A549 treated with Mapracorat at 1 μM for 4 hours (cell line): Measurements from ENCODE around the gene MISP. TPM values are rescaled to one million over a fixed set of nuclear protein-coding genes. Genes with fewer than 3 reads are reported as not detected.

ENCODE experiments used
- total RNA-seq: library from RNA; stranded (reverse); fragments of 200-300 nt; extraction: Qiagen RNA extraction; gene quantifications from 5 replicates; pipeline ENCODE4 v1.2.3, GENCODE V29; 2022

MISP gene
- total RNA-seq, result 66.4 to 87.9 TPM (median 83.2 TPM) in 5 replicates

DNA sequence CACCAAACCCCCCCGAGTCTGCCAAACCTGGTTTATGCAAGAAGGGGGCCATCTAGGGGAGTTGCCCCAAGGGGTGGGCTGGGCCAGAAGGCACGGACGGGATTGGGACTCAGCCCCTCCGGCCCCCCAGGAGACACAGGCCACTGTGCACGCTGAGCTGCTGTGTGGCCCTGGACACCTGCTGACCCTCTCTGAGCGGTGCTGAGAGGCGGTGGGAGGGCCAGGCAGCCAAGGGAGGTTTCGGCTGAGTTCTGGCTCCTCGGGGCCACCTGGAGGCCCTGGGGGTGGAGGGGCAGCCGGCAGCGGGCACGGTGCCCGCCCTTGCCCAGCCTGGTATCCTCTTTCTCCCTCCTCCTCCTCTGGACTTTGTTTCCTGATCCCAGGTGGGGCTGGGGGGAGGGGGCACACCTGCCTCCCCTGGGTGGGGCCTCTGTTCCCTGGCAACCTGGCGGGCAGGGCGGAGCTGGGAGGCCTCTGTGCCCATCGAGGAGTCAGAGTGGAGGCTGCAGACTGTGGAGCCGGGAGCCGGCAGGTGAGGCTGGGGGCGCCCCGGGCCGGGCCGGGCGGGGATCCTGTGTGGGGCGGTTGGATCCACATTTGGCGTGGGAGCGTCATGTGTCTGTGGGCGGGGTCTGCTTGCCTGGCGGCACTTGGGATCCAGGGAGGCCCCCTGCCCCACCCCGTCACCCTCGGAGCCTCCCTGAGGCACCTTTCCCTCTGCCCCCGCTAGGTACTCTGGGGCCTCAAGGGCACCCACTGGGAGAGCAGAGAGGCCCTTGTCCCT is at the start of gene MISP:
Gene MISP, plus strand, starts transcription at position 473 of the 784 bp plus-strand sequence. CDS start 5,835 bp downstream, outside the sequence.

DNA sequence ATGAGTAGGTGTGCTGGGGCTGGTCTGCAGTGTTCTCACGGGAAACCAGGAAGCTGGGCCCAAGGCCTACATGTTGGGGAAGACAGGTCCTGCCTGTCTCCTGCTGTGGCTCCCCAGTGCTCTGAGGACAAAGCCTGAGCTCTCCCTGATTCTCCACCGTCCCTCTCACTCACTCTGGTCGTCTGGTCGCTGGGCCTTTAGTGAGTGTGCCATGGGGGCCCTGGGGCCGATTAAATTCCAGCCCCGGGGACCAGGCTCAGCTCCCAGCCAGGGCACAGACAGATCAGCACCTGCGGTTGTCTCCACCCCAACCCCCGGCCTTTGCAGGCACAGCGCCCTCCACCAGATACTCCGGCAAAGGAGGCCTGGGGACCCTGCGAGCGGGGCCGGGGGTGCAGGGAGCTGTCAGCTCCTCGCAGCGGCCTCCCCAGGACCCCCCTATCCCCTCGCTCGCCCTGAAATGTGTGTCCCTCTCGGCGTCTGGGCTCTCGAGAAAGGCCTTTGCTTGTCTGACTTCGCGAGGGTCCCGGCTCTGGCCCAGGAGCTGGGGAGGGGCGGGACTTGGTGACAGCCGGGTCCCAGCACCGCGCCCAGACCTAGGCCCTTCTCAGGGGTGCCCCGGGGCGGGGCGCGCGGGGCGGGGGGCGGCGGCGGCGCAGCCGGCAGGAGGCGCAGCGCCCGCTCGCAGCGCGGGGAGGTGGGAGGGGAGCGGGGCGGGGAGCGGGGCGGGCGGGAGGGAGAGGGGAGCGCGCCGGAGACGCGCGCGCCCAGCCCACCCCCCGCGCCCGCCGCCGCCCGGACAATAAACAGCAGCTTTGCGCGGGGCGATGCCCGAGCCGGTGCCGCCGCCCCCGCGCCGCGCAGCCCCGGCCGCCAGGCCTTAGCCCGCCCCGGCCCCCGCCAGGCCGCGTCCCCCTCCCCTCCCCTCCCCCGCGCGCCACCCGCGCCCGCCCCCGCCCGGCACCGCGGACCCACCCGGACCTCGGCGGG is 42.5 kb upstream of the MISP start, which contains the start of gene PALM:
Gene PALM, plus strand, starts transcription at position 782 of the 990 bp plus-strand sequence. CDS start 212 bp downstream, outside the sequence.

GRCh38 chr19:796692-797527 is 46.0 kb downstream of the MISP start, which contains the start of gene PTBP1:
Gene PTBP1 (plus strand): TSS chr19:797452. CDS start chr19:797498, 46 bp downstream.

Other genes starting within 250 kb of the MISP start
- gene TPGS1, start 243.6 kb upstream of the MISP start, total RNA-seq, result 10.6 to 18.0 TPM (median 17.2 TPM) in 5 replicates
- 59.0 to 102 TPM (median 94.1 TPM) in 5 replicates for gene CDC34, start 219.4 kb upstream of the MISP start, total RNA-seq
- gene GZMM, start 207.1 kb upstream of the MISP start, total RNA-seq, result 0.29 to 0.56 TPM (median 0.46 TPM) in 5 replicates
- 634 to 727 TPM (median 703 TPM) in 5 replicates for gene BSG, start 178.5 kb upstream of the MISP start, total RNA-seq
- 25.9 to 39.7 TPM (median 37.5 TPM) in 5 replicates for gene HCN2, start 161.2 kb upstream of the MISP start, total RNA-seq
- 69.5 to 94.1 TPM (median 92.9 TPM) in 5 replicates for gene POLRMT, start 117.6 kb upstream of the MISP start, total RNA-seq
- gene FGF22, start 111.2 kb upstream of the MISP start, total RNA-seq, result 0.28 to 0.77 TPM (median 0.72 TPM) in 5 replicates
- 52.1 to 76.4 TPM (median 74.4 TPM) in 5 replicates for gene RNF126, start 87.9 kb upstream of the MISP start, total RNA-seq
- gene FSTL3, start 74.7 kb upstream of the MISP start, total RNA-seq, result 190 to 250 TPM (median 228 TPM) in 5 replicates
- 0.18 to 0.23 TPM in 2 of 5 replicates, not detected in the others for gene PRSS57, start 55.7 kb upstream of the MISP start, total RNA-seq
- gene PALM, start 42.2 kb upstream of the MISP start, total RNA-seq, result 11.0 to 15.7 TPM (median 14.8 TPM) in 5 replicates
- 202 to 210 TPM (median 205 TPM) in 5 replicates for gene PTBP1, start 46.3 kb downstream of the MISP start, total RNA-seq
- gene PLPPR3, start 70.8 kb downstream of the MISP start, total RNA-seq, result 1.9 to 5.5 TPM (median 4.8 TPM) in 5 replicates
- gene AZU1, start 76.7 kb downstream of the MISP start, total RNA-seq, result 0.07 to 0.28 TPM (median 0.20 TPM) in 5 replicates
- 0.13 to 0.42 TPM (median 0.30 TPM) in 5 replicates for gene PRTN3, start 89.9 kb downstream of the MISP start, total RNA-seq
- not detected in 5 replicates for gene ELANE, start 101.2 kb downstream of the MISP start, total RNA-seq
- gene CFD, start 108.6 kb downstream of the MISP start, total RNA-seq, result 10.4 to 27.5 TPM (median 22.2 TPM) in 5 replicates
- 11.6 to 25.0 TPM (median 22.0 TPM) in 5 replicates for gene MED16, start 142.1 kb downstream of the MISP start, total RNA-seq
- not detected in 5 replicates for gene RNU6-9, start 142.4 kb downstream of the MISP start, total RNA-seq
- 25.9 to 43.5 TPM (median 37.1 TPM) in 5 replicates for gene R3HDM4, start 162.1 kb downstream of the MISP start, total RNA-seq
- 0.31 to 0.65 TPM (median 0.54 TPM) in 4 of 5 replicates, not detected in the other for gene KISS1R, start 166.2 kb downstream of the MISP start, total RNA-seq
- gene ARID3A, start 174.9 kb downstream of the MISP start, total RNA-seq, result 3.2 to 5.3 TPM (median 5.3 TPM) in 5 replicates
- 40.8 to 72.1 TPM (median 67.5 TPM) in 5 replicates for gene WDR18, start 233.2 kb downstream of the MISP start, total RNA-seq
- 1.8 to 5.0 TPM (median 2.5 TPM) in 5 replicates for gene GRIN3B, start 249.3 kb downstream of the MISP start, total RNA-seq